Cardiac fibroblast (primary cell): ENCODE data around the gene LMO2.
"Not testable (repeated sequence)": the region's sequence is repeated elsewhere in the genome, so short reads cannot be mapped to it uniquely, and the experiment has no call there.

Experiments used
- DNase-seq, 2 donors: peaks; one replicate each; pipeline versions ENCODE4 v3.0.0 to v3.0.0-alpha.2; 2010; ENCODE audit warnings: low read depth in 2 of 2
- H3K4me3 ChIP-seq, 2 donors: replicated peaks in 1 of 2; 1 replicate in 1 of 2; 2 replicates in 1 of 2; pipeline ENCODE4 v1.5.1; 2011; ENCODE audit warnings: low read depth in 2 of 2, low read length in 2 of 2, mild to moderate bottlenecking in 2 of 2, moderate library complexity in 1 of 2
- TF ChIP-seq, protein P1 (sequence below): IDR thresholded peaks from one replicate; pipeline ENCODE4 v1.5.1; 2011; ENCODE audit warnings: low read depth, mild to moderate bottlenecking, low read length, inconsistent platforms

LMO2 gene

DNA sequence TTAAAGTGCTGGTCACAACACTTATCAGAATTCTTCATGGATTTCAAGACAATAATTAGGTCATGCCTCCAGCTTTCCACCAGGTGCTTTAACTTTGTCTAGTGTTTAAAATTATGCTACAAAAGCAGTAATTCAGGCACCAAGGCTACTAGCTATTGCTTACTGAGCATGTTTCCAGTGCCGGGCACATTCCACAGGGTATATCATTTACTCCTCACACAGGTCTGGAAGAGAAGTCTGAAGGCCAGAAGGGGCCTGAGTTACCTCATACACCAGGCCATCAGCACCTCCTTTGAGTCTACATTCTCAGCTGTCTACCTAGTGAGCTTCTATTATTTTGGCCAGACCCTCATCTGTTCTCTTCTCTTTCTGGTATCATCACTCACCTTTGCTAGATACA is 41.7 kb upstream of the LMO2 start:
- no peak for DNase-seq
- TF ChIP-seq, protein P1, sequence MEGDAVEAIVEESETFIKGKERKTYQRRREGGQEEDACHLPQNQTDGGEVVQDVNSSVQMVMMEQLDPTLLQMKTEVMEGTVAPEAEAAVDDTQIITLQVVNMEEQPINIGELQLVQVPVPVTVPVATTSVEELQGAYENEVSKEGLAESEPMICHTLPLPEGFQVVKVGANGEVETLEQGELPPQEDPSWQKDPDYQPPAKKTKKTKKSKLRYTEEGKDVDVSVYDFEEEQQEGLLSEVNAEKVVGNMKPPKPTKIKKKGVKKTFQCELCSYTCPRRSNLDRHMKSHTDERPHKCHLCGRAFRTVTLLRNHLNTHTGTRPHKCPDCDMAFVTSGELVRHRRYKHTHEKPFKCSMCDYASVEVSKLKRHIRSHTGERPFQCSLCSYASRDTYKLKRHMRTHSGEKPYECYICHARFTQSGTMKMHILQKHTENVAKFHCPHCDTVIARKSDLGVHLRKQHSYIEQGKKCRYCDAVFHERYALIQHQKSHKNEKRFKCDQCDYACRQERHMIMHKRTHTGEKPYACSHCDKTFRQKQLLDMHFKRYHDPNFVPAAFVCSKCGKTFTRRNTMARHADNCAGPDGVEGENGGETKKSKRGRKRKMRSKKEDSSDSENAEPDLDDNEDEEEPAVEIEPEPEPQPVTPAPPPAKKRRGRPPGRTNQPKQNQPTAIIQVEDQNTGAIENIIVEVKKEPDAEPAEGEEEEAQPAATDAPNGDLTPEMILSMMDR: no peak
- no peak overlapping the region for H3K4me3 ChIP-seq

DNA sequence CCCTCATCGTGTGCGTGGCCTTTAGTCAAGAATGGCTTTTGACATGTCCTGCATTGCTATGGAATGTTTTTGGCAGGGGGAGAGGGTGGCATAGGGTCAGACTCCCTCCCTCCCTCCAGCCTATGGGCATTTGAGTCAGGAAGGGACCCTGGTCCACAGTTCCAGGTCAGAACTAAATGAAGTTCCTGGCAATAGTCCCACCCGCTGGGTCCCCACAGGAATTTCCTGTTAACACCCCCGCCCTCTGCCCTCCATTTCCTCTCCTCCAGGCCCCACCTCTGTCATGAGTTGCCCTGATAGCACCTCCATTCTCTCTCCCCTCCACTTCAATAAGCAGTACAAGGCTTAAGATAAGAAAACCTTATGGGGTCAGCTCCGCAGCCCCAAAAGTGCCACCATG is 40.8 kb upstream of the LMO2 start:
- H3K4me3 ChIP-seq: no peak overlapping the region
- TF ChIP-seq, protein P1: no peak

DNA sequence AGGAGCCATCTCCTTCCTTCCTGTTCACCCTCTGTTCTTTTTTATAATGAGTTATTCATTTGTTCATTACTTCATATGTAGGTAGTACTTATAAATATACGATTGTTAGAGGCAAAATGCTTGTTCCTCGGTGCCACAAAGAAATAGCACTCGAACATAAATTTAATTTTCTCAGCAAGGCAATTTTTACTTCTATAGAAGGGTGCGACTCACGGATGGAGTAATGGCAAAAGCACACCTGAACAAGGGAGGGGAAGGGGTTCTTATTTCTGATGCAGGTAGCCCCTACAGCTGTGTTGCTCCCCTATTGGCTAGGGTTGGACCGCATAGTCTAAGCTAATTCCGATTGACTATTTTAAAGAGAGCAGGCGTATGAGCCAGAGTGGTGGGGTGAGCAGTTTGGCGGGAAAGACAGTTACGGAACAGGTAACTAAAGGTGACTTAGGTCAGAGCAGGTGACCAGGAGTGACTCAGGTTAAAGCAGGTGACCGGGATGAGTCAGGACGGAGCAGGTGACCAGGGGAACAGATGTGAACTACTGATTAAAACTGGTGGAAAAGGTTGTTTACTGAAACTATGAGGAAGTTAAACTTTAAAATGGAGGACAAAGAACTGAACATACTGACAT is 40.0 kb upstream of the LMO2 start:
- not testable (repeated sequence) for H3K4me3 ChIP-seq

More for the DNA sequence above, 40.8 kb upstream of the LMO2 start:
- no peak for DNase-seq

DNA sequence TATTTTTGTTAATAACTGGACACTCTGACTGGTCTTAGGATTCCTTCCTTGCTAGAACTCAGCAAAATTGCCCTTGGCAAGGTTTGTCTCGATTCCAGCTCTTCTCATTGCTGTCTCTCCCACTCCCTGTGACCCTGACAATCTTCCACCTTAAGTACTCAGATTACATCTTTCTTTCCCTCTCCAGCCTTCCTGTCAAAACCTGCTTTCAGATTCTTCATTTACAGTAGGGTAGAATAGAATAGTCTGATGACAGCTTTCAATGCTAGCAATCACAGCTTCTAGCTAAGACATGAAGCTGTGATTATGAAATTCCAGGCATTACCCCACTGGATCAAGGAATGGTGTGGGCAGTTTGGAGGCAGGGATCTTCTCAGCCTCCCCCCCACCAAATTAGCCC is 39.2 kb upstream of the LMO2 start:
- peak in 1 of 2 donors; percentile 21 for DNase-seq
- H3K4me3 ChIP-seq: no peak overlapping the region
- TF ChIP-seq, protein P1: no peak

More for the DNA sequence above, 40.0 kb upstream of the LMO2 start:
- DNase-seq: not testable (repeated sequence)

DNA sequence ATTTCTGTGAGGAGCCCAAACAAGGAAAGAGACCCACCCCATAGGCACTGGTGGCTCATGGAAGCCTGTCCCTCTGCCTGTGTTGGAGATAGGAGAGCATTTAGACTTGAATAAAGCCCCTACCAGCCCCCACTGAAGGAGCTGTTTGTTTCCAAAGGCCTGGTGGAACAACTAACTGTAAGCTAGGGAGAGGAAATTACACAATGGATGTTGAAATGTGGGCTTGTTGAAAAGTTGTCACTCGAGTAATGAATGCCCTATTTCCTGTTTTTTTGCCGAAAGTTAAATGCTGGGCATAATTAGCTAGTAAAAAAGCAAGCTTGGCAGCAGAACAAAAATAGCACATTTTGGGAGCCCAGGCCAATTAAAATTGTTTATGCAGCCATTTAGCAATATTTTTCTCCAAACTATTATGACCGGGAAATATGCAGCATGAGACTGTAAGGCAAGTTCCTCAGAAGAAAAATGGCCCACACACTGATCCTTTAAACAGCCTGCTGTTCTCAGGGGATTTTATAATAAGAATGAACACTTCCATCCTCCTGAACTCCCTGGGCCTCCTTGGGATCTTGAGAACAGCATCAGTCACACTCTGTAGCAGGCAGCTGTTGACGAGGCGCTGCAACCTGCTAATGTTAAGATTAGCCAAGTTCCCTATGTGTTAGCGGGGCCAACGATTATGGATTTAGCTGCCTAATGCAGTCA is 38.6 kb upstream of the LMO2 start:
- H3K4me3 ChIP-seq: no peak overlapping the region
- TF ChIP-seq, protein P1: no peak
- peak; percentile 75 to 87 for DNase-seq

DNA sequence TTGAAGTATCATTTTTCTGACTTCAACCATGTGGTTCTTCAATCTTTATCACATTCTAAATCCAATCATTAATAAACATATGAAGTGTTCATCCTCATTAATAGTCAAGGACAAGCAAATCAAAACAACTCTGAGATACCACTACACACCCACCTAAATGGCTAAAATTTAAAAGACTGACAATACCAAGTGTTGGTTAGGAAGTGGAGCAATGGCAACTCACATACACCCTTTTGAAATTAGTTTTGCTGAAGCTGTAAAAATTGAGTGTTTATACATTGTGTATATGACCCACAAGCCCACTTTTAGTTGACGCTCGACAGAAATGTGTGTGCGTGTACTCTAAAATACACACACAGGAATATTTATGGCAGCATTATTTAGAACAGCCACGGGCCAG is 36.7 kb upstream of the LMO2 start:
- DNase-seq: no peak
- no peak overlapping the region for H3K4me3 ChIP-seq
- TF ChIP-seq, protein P1: no peak

DNA sequence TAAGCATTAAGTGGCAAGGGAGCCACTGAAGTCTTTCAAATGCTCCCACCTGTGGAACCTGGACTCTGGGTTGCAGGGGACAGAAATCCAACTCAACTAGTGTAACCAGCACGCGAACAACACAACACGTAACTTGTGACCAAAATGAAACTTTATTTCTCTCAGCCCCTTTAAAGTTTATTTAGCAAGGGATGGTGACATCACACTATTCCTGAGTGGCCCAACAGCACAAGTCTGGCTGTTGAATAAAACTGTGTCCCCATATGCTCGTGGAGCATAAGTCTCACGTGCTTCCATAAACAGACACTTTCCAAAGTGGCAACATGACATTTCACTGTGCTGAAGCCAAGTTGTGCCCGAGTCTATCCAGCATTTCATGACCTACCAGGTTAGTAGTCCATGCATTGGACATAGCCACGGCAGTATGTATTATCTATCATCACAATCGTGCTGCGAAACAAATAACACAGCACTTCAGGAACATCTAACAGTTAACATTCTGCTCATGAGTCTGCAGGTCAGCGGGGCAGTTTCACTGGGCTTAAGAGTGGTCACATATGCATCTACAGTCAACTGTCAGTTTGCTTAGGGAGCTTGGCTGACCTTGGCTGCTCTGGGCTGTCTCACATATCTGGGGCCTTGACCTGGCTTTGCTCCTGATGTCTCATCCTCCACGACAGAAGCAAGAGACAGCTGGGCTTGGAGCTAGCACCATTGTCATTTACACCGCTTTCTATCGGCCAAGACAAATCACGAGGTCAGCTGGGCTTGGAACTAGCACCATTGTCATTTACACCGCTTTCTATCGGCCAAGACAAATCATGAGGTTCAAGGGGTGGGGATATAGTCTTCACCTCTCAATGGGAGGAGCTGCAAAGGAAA is 35.0 kb upstream of the LMO2 start:
- TF ChIP-seq, protein P1: no peak
- H3K4me3 ChIP-seq: no peak overlapping the region
- no peak for DNase-seq
